ENCODE data around the gene IFT20.

IFT20 gene

DNA sequence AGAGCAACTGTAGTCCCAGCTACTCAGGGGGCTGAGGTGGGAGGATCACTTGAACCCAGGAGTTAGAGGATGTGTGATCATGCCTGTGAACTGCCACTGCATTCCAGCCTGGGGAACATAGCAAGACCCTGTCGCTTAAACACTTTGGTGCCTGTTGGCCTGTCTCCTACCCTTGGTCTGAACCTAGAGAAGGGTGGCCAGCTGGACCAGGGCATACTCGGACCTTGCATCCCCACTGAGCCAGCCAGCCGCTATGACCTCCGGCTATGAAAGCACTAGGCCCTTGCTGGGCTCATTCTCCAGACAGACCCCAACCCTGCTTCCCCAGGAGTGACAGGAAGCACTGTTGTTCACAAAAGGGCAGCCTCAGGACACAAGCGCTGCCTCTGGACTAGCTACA lies 4.6 kb downstream of the IFT20 start:
- no peak overlapping the region for H3K9ac ChIP-seq (ENCODE audit: low read length)

DNA sequence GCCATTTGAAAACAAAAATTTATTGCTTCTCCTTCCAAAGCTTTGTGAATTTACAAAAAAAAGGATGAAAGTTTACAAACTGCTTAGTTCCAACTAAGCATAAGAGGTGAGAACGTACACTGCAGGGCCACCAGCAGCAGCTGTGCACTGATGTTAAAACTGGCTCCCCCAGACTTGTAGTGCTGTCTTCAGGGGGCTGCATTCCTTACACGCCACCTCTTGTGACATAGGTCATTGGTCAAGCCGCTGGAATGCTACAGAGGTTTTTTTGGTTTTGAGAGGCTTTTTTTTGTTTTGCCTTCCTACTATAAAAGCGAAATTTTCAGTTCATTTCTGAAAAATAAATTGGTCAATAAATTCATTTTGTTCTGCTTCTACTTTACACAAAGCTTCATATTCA lies 6.9 kb downstream of the IFT20 start:
- no peak overlapping the region for H3K56ac ChIP-seq (ENCODE audit: low read length)
- no peak overlapping the region for H3K23ac ChIP-seq (ENCODE audit: low read length)
- no peaks in the 10 kb centered on the region for H3K27me3 ChIP-seq (ENCODE audit: insufficient read depth, low read length, poor library complexity)
- peaks cover 11% of the 10 kb centered on the region for H3K36me3 ChIP-seq (ENCODE audit: control insufficient read depth, insufficient read depth, low read length)
- no peak overlapping the region for H3K18ac ChIP-seq (ENCODE audit: low read length)
- peaks cover 12% of the 10 kb centered on the region for H3K79me1 ChIP-seq (ENCODE audit: low read length)
- WGBS (ENCODE audit: extremely low coverage, insufficient coverage, low lambda C conversion rate) = no CpG with 5 or more reads among the region's 4 CpGs
- no peak overlapping the region for H4K5ac ChIP-seq (ENCODE audit: low read length)
- peaks cover 21% of the 10 kb centered on the region for H3K79me2 ChIP-seq (ENCODE audit: control insufficient read depth, insufficient read depth, low read length)
- H3K4ac ChIP-seq (ENCODE audit: low read depth, low read length) = no peak overlapping the region
- H2AK5ac ChIP-seq (ENCODE audit: low read length) = no peak overlapping the region
- H2BK15ac ChIP-seq (replicated peaks; ENCODE audit: low read depth) = no peak overlapping the region
- no peak overlapping the region for H3K4me3 ChIP-seq (ENCODE audit: low read length)
- H3K9ac ChIP-seq (ENCODE audit: low read length) = no peak overlapping the region
- no peak overlapping the region for H3K4me2 ChIP-seq (ENCODE audit: low read length)
- no peak for DNase-seq
- no peak overlapping the region for H2BK5ac ChIP-seq (ENCODE audit: low read length)
- no peak overlapping the region for H2BK120ac ChIP-seq (ENCODE audit: low read depth, low read length)
- H3K4me1 ChIP-seq (ENCODE audit: control insufficient read depth, low read depth, low read length) = no peaks in the 10 kb centered on the region
- H3K27ac ChIP-seq (ENCODE audit: low read depth, low read length) = no peak overlapping the region
- no peak overlapping the region for H4K8ac ChIP-seq (ENCODE audit: low read depth, low read length)

More for the DNA sequence above, 4.6 kb downstream of the IFT20 start:
- H3K18ac ChIP-seq (ENCODE audit: low read length) = no peak overlapping the region
- WGBS (ENCODE audit: extremely low coverage, insufficient coverage, low lambda C conversion rate) = no CpG with 5 or more reads among the region's 5 CpGs
- no peak overlapping the region for H4K5ac ChIP-seq (ENCODE audit: low read length)
- peaks cover 3% of the 10 kb centered on the region for H3K79me2 ChIP-seq (ENCODE audit: control insufficient read depth, insufficient read depth, low read length)
- no peak overlapping the region for H3K4ac ChIP-seq (ENCODE audit: low read depth, low read length)
- H2AK5ac ChIP-seq (ENCODE audit: low read length) = no peak overlapping the region
- peaks cover 6% of the 10 kb centered on the region for H3K4me1 ChIP-seq (ENCODE audit: control insufficient read depth, low read depth, low read length)
- no peak overlapping the region for H3K23ac ChIP-seq (ENCODE audit: low read length)
- no peak for DNase-seq
- no peak overlapping the region for H2BK120ac ChIP-seq (ENCODE audit: low read depth, low read length)
- H3K4me3 ChIP-seq (ENCODE audit: low read length) = no peak overlapping the region
- H4K8ac ChIP-seq (ENCODE audit: low read depth, low read length) = no peak overlapping the region
- peaks cover 11% of the 10 kb centered on the region for H3K79me1 ChIP-seq (ENCODE audit: low read length)
- no peak overlapping the region for H3K4me2 ChIP-seq (ENCODE audit: low read length)
- peaks cover 11% of the 10 kb centered on the region for H3K36me3 ChIP-seq (ENCODE audit: control insufficient read depth, insufficient read depth, low read length)
- no peak overlapping the region for H2BK5ac ChIP-seq (ENCODE audit: low read length)
- no peaks in the 10 kb centered on the region for H3K27me3 ChIP-seq (ENCODE audit: insufficient read depth, low read length, poor library complexity)
- no peak overlapping the region for H3K56ac ChIP-seq (ENCODE audit: low read length)
- no peak overlapping the region for H3K27ac ChIP-seq (ENCODE audit: low read depth, low read length)
- H2BK15ac ChIP-seq (replicated peaks; ENCODE audit: low read depth) = no peak overlapping the region

DNA sequence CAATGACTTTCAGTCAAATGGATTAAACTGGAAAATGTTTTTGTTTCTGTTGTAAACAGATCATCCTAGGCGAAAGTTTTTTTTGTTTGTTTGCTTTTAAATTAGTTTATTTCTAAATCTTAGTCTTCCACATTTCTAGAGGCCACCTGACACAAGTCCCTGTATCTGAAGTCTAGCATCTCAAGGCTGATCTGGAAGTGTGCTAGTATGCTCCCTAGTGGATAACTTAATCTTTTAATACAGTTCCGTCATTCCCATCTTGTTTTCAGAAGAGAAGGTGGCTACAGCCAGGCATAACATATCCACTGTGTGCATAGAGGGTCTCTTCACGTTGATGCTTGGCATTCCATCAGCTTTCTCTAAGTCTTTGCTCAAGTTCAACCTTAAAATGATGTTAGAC lies 7.6 kb downstream of the IFT20 start:
- Histone ChIP-seq H2BK15ac (replicated peaks; ENCODE audit: low read depth) (no peak overlapping the region), H3K4ac (ENCODE audit: low read depth, low read length) (no peak overlapping the region), H2BK5ac (ENCODE audit: low read length) (no peak overlapping the region), H4K8ac (ENCODE audit: low read depth, low read length) (no peak overlapping the region), H3K18ac (ENCODE audit: low read length) (no peak overlapping the region), H2BK120ac (ENCODE audit: low read depth, low read length) (no peak overlapping the region), H2AK5ac (ENCODE audit: low read length) (no peak overlapping the region), H4K5ac (ENCODE audit: low read length) (no peak overlapping the region), H3K4me2 (ENCODE audit: low read length) (no peak overlapping the region), H3K9ac (ENCODE audit: low read length) (no peak overlapping the region), H3K56ac (ENCODE audit: low read length) (no peak overlapping the region), H3K27ac (ENCODE audit: low read depth, low read length) (no peak overlapping the region), H3K79me2 (ENCODE audit: control insufficient read depth, insufficient read depth, low read length) (peaks cover 26% of the 10 kb centered on the region), H3K4me3 (ENCODE audit: low read length) (no peak overlapping the region), H3K4me1 (ENCODE audit: control insufficient read depth, low read depth, low read length) (no peaks in the 10 kb centered on the region), H3K23ac (ENCODE audit: low read length) (no peak overlapping the region), H3K79me1 (ENCODE audit: low read length) (peaks cover 12% of the 10 kb centered on the region), H3K27me3 (ENCODE audit: insufficient read depth, low read length, poor library complexity) (no peaks in the 10 kb centered on the region), H3K36me3 (ENCODE audit: control insufficient read depth, insufficient read depth, low read length) (peaks cover 11% of the 10 kb centered on the region)
- DNase-seq = no peak
- WGBS (ENCODE audit: extremely low coverage, insufficient coverage, low lambda C conversion rate) = no CpG with 5 or more reads among the region's 3 CpGs

DNA sequence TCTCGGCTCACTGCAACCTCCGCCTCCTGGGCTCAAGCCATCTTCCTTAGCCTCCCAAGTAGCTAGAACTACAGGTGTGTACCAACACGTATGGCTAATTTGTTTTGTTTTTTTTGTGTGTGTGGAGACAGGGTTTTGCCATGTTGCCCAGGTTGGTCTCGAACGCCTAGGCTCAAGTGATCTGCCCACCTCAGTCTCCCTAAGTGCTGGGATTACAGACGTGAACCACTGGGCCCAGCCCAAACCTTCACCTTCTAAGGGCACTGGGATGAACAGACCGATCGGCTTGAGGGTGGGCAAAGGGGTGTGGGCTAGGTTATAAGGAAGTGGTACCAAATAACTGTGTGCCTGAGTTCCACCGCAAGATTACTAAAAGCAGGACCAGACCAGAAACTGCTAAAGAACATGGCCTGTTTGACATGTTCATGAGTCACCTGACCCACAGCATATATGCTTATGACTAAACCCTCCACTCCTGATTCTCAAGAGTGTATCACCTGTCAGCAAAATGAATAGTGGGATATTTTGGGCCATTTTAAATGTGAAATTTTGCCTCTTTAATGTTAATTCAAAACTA lies 8.2 kb downstream of the IFT20 start:
- Histone ChIP-seq H3K4me1 (ENCODE audit: control insufficient read depth, low read depth, low read length) (no peaks in the 10 kb centered on the region), H2BK120ac (ENCODE audit: low read depth, low read length) (no peak overlapping the region), H3K79me2 (ENCODE audit: control insufficient read depth, insufficient read depth, low read length) (peaks cover 32% of the 10 kb centered on the region), H3K23ac (ENCODE audit: low read length) (no peak overlapping the region), H2AK5ac (ENCODE audit: low read length) (no peak overlapping the region), H3K4me2 (ENCODE audit: low read length) (no peak overlapping the region), H3K4me3 (ENCODE audit: low read length) (no peak overlapping the region), H3K4ac (ENCODE audit: low read depth, low read length) (no peak overlapping the region), H3K9ac (ENCODE audit: low read length) (no peak overlapping the region), H2BK15ac (replicated peaks; ENCODE audit: low read depth) (no peak overlapping the region), H3K27ac (ENCODE audit: low read depth, low read length) (no peak overlapping the region), H4K8ac (ENCODE audit: low read depth, low read length) (no peak overlapping the region), H3K36me3 (ENCODE audit: control insufficient read depth, insufficient read depth, low read length) (peaks cover 11% of the 10 kb centered on the region), H4K5ac (ENCODE audit: low read length) (no peak overlapping the region), H3K27me3 (ENCODE audit: insufficient read depth, low read length, poor library complexity) (no peaks in the 10 kb centered on the region), H2BK5ac (ENCODE audit: low read length) (no peak overlapping the region), H3K79me1 (ENCODE audit: low read length) (peaks cover 12% of the 10 kb centered on the region), H3K56ac (ENCODE audit: low read length) (no peak overlapping the region), H3K18ac (ENCODE audit: low read length) (no peak overlapping the region)
- whole genome bisulfite sequencing (ENCODE audit: extremely low coverage, insufficient coverage, low lambda C conversion rate) = no CpG with 5 or more reads among the region's 9 CpGs
- no peak for DNase-seq

DNA sequence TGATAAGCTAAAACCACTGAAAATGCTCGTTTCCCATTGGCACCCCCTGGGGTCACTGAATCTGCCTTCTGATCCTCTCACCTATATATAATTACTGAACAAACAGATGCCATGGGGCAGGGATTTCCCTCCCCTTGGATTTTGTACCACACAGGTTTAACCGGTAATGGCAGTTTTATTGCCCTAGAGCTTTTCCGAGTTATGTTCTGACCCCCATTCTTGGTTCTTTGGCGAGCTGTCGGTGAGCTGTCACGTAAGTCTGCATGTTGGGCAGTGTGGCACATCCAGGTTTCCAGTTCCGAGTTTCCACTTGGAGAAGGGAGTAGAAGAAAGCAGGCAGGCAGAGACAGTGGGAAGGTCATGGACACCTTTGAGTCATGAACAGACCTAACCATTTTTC lies 9.2 kb downstream of the IFT20 start:
- no CpG with 5 or more reads among the region's 7 CpGs for WGBS (ENCODE audit: extremely low coverage, insufficient coverage, low lambda C conversion rate)
- no peak overlapping the region for H3K18ac ChIP-seq (ENCODE audit: low read length)

DNA sequence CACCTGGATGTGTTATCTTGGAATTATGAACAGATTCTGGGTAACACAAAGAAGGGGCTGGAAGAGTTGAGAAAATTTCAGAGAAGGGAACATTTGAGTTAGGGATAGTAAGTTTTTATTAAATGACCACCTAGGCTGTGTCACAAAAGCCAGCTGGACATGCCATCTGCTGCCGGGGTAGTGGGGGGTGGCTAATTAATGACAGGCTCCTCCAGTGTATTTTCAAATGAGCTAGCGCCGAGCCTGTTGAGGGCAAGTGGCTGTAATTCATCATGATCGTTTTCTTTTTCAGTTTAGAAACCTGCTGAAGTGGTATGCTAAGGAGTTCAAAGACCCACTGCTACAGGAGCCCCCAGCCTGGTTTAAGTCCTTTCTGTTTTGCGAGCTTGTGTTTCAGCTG lies 10.1 kb downstream of the IFT20 start:
- peaks cover 11% of the 10 kb centered on the region for H3K36me3 ChIP-seq (ENCODE audit: control insufficient read depth, insufficient read depth, low read length)
- no CpG with 5 or more reads among the region's 5 CpGs for WGBS (ENCODE audit: extremely low coverage, insufficient coverage, low lambda C conversion rate)
- peaks cover 15% of the 10 kb centered on the region for H3K79me1 ChIP-seq (ENCODE audit: low read length)
- no peak overlapping the region for H3K23ac ChIP-seq (ENCODE audit: low read length)
- no peaks in the 10 kb centered on the region for H3K27me3 ChIP-seq (ENCODE audit: insufficient read depth, low read length, poor library complexity)
- H3K9ac ChIP-seq (ENCODE audit: low read length) = no peak overlapping the region
- no peak overlapping the region for H3K56ac ChIP-seq (ENCODE audit: low read length)
- no peak overlapping the region for H4K8ac ChIP-seq (ENCODE audit: low read depth, low read length)
- no peak overlapping the region for H2BK15ac ChIP-seq (replicated peaks; ENCODE audit: low read depth)
- H3K27ac ChIP-seq (ENCODE audit: low read depth, low read length) = no peak overlapping the region
- no peak overlapping the region for H2BK5ac ChIP-seq (ENCODE audit: low read length)
- no peak overlapping the region for H2BK120ac ChIP-seq (ENCODE audit: low read depth, low read length)
- H3K79me2 ChIP-seq (ENCODE audit: control insufficient read depth, insufficient read depth, low read length) = peaks cover 51% of the 10 kb centered on the region
- H4K5ac ChIP-seq (ENCODE audit: low read length) = no peak overlapping the region
- no peak overlapping the region for H3K4ac ChIP-seq (ENCODE audit: low read depth, low read length)
- no peak overlapping the region for H3K4me2 ChIP-seq (ENCODE audit: low read length)
- peaks cover 4% of the 10 kb centered on the region for H3K4me1 ChIP-seq (ENCODE audit: control insufficient read depth, low read depth, low read length)
- no peak overlapping the region for H3K4me3 ChIP-seq (ENCODE audit: low read length)
- DNase-seq = no peak
- no peak overlapping the region for H3K18ac ChIP-seq (ENCODE audit: low read length)
- H2AK5ac ChIP-seq (ENCODE audit: low read length) = no peak overlapping the region

More for the DNA sequence above, 9.2 kb downstream of the IFT20 start:
- Histone ChIP-seq H3K27ac (ENCODE audit: low read depth, low read length) (no peak overlapping the region), H3K27me3 (ENCODE audit: insufficient read depth, low read length, poor library complexity) (no peaks in the 10 kb centered on the region), H3K4me1 (ENCODE audit: control insufficient read depth, low read depth, low read length) (no peaks in the 10 kb centered on the region), H2AK5ac (ENCODE audit: low read length) (no peak overlapping the region), H3K4ac (ENCODE audit: low read depth, low read length) (no peak overlapping the region), H4K8ac (ENCODE audit: low read depth, low read length) (no peak overlapping the region), H3K36me3 (ENCODE audit: control insufficient read depth, insufficient read depth, low read length) (peaks cover 11% of the 10 kb centered on the region), H3K56ac (ENCODE audit: low read length) (no peak overlapping the region), H4K5ac (ENCODE audit: low read length) (no peak overlapping the region), H3K4me2 (ENCODE audit: low read length) (no peak overlapping the region), H2BK120ac (ENCODE audit: low read depth, low read length) (no peak overlapping the region), H3K79me2 (ENCODE audit: control insufficient read depth, insufficient read depth, low read length) (peaks cover 42% of the 10 kb centered on the region), H3K4me3 (ENCODE audit: low read length) (no peak overlapping the region), H3K23ac (ENCODE audit: low read length) (no peak overlapping the region), H3K79me1 (ENCODE audit: low read length) (peaks cover 12% of the 10 kb centered on the region), H2BK15ac (replicated peaks; ENCODE audit: low read depth) (no peak overlapping the region), H3K9ac (ENCODE audit: low read length) (no peak overlapping the region), H2BK5ac (ENCODE audit: low read length) (no peak overlapping the region)
- no peak for DNase-seq

Data from mesendoderm (in vitro differentiated cells).